K562 (cell line): ENCODE measurements around the gene DLK1.

Source experiments
- CAMTA2 ChIP-seq: fragments of 250-450 bp; sonication (Bioruptor Pico); conservative IDR thresholded peaks from 2 replicates; pipeline ENCODE4 v1.5.1; 2022
- CREB1 ChIP-seq, 2 experiments: sonication (generic) in 1 of 2; formaldehyde crosslinking in 1 of 2; IDR thresholded peaks; 2 replicates each; pipeline versions ENCODE4 v1.6.1 to v1.8.0; 2012 to 2022; ENCODE audit warnings: inconsistent platforms in 1 of 2, mild to moderate bottlenecking in 1 of 2, missing genetic modification reagents in 1 of 2, moderate library complexity in 1 of 2
- HCFC1 ChIP-seq: IDR thresholded peaks from 2 replicates; pipeline ENCODE4 v1.6.1; 2012; ENCODE audit warnings: low read depth, low read length, improper control_type of control experiment
- MAFF ChIP-seq: IDR thresholded peaks from 2 replicates; pipeline ENCODE4 v1.6.1; 2012; ENCODE audit warnings: low read length, improper control_type of control experiment
- POLR3A ChIP-seq: IDR thresholded peaks from 2 replicates; pipeline ENCODE4 v1.6.1; 2011; ENCODE audit warnings: borderline replicate concordance, mild to moderate bottlenecking, moderate library complexity; ENCODE audit not compliant: insufficient read length, insufficient read depth; ENCODE audit errors: extremely low read depth
- STAT5B ChIP-seq: fragments of 250-450 bp; sonication (Bioruptor Pico); IDR thresholded peaks from 2 replicates; pipeline ENCODE4 v1.8.0; 2021; ENCODE audit warnings: mild to moderate bottlenecking, inconsistent platforms
- ZKSCAN3 ChIP-seq: fragments of 250-450 bp; sonication (Bioruptor Pico); IDR thresholded peaks from 2 replicates; pipeline ENCODE4 v1.4.0; 2020
- ZKSCAN8 ChIP-seq: fragments of 200-800 bp; sonication (Bioruptor generic); IDR thresholded peaks from 2 replicates; pipeline ENCODE4 v1.6.1; 2016; ENCODE audit warnings: missing genetic modification characterization, missing compliant biosample characterization
- ZNF431 ChIP-seq: sonication (generic); formaldehyde crosslinking; IDR thresholded peaks from 2 replicates; pipeline ENCODE4 v1.8.0; 2022; ENCODE audit warnings: mild to moderate bottlenecking, missing genetic modification reagents
- TF ChIP-seq, protein P1 (sequence below): fragments of 450-650 bp; formaldehyde crosslinking; IDR thresholded peaks from 2 replicates; pipeline ENCODE4 v1.4.0; 2022; ENCODE audit warnings: missing genetic modification characterization
- TF ChIP-seq, protein P2 (sequence below), 2 experiments: fragments of 450-650 bp; IDR thresholded peaks; 2 replicates each; pipeline ENCODE4 v1.6.1; 2016; ENCODE audit warnings: mild to moderate bottlenecking in 2 of 2, borderline replicate concordance in 1 of 2, low read depth in 1 of 2, moderate library complexity in 1 of 2

- no peak for TF ChIP-seq ZKSCAN8 (CRISPR knock-in tag)
- TF ChIP-seq MAFF: no peak
- TF ChIP-seq HCFC1: no peak
- no peak for TF ChIP-seq ZKSCAN3 (CRISPR knock-in tag)
- TF ChIP-seq STAT5B (CRISPR knock-in tag): no peak
- no peak for TF ChIP-seq POLR3A
- no peak for TF ChIP-seq CAMTA2 (CRISPR knock-in tag)
- TF ChIP-seq, protein P1, sequence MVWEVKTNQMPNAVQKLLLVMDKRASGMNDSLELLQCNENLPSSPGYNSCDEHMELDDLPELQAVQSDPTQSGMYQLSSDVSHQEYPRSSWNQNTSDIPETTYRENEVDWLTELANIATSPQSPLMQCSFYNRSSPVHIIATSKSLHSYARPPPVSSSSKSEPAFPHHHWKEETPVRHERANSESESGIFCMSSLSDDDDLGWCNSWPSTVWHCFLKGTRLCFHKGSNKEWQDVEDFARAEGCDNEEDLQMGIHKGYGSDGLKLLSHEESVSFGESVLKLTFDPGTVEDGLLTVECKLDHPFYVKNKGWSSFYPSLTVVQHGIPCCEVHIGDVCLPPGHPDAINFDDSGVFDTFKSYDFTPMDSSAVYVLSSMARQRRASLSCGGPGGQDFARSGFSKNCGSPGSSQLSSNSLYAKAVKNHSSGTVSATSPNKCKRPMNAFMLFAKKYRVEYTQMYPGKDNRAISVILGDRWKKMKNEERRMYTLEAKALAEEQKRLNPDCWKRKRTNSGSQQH: no peak
- no peak for TF ChIP-seq CREB1 (IDR thresholded peaks at IDR 0.05)
- TF ChIP-seq CREB1 (CRISPR knock-in tag; IDR thresholded peaks at IDR 0.05): no peak
- TF ChIP-seq, protein P2, sequence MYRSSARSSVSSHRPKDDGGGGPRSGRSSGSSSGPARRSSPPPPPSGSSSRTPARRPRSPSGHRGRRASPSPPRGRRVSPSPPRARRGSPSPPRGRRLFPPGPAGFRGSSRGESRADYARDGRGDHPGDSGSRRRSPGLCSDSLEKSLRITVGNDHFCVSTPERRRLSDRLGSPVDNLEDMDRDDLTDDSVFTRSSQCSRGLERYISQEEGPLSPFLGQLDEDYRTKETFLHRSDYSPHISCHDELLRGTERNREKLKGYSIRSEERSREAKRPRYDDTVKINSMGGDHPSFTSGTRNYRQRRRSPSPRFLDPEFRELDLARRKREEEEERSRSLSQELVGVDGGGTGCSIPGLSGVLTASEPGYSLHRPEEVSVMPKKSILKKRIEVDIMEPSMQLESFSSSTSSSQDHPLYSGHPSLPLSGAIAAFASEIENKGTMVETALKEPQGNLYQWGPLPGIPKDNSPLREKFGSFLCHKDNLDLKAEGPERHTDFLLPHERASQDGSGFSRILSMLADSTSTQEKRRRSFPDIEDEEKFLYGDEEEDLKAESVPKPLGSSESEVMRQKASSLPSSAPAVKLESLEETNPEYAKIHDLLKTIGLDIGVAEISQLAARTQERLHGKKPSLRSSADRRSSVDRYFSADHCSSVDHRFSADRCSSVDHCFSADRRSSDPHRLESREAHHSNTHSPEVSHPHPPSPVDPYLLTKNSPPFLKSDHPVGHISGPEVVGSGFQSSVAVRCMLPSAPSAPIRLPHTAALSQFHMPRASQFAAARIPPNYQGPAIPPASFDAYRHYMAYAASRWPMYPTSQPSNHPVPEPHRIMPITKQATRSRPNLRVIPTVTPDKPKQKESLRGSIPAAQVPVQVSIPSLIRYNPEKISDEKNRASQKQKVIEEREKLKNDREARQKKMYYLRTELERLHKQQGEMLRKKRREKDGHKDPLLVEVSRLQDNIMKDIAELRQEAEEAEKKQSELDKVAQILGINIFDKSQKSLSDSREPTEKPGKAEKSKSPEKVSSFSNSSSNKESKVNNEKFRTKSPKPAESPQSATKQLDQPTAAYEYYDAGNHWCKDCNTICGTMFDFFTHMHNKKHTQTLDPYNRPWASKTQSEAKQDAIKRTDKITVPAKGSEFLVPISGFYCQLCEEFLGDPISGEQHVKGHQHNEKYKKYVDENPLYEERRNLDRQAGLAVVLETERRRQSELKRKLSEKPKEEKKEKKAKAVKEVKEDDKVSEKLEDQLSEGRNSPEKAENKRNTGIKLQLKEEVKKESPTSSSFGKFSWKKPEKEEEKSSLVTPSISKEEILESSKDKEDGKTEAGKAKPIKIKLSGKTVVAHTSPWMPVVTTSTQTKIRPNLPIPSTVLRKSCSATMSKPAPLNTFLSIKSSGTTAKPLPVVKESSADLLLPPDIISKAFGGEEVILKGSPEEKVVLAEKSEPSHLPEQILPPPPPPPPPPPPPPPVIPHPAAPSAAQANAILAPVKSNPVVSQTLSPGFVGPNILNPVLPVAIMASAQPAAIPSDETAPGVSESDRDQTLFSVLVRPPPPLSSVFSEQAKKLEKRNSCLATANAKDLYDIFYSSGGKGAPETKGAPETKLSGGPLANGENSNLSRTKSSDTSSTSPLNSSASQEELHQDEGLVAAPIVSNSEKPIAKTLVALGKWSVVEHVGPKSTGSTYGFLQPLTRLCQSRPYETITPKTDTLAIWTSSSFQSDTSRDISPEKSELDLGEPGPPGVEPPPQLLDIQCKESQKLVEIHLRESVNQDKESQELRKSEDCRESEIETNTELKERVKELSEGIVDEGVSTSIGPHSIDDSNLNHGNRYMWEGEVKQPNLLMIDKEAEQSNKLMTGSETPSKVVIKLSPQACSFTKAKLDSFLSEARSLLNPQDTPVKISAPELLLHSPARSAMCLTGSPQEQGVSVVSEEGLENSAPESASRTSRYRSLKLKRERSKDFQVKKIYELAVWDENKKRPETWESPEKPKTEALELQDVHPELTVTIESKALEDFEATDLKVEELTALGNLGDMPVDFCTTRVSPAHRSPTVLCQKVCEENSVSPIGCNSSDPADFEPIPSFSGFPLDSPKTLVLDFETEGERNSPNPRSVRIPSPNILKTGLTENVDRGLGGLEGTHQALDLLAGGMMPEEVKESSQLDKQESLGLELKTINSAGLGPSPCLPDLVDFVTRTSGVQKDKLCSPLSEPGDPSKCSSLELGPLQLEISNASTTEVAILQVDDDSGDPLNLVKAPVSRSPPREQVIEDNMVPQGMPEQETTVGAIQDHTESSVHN (IDR thresholded peaks at IDR 0.05; ENCODE audit: borderline replicate concordance in 1 of 2, low read depth in 1 of 2): no peak
- TF ChIP-seq ZNF431 (CRISPR knock-in tag): no peak
Observed at GRCh38 chr14:100776681-100777365, 50.1 kb downstream of the DLK1 start.
